ENCODE results near the gene HIVEP3.

Gene HIVEP3

GRCh38 chr1:41611932-41612450, 306.7 kb downstream of the HIVEP3 start:
- no peak for TF ChIP-seq POLR2AphosphoS5 (IDR thresholded peaks at IDR 0.05; ENCODE audit: low read depth, low read length)
- TF ChIP-seq, protein P1, sequence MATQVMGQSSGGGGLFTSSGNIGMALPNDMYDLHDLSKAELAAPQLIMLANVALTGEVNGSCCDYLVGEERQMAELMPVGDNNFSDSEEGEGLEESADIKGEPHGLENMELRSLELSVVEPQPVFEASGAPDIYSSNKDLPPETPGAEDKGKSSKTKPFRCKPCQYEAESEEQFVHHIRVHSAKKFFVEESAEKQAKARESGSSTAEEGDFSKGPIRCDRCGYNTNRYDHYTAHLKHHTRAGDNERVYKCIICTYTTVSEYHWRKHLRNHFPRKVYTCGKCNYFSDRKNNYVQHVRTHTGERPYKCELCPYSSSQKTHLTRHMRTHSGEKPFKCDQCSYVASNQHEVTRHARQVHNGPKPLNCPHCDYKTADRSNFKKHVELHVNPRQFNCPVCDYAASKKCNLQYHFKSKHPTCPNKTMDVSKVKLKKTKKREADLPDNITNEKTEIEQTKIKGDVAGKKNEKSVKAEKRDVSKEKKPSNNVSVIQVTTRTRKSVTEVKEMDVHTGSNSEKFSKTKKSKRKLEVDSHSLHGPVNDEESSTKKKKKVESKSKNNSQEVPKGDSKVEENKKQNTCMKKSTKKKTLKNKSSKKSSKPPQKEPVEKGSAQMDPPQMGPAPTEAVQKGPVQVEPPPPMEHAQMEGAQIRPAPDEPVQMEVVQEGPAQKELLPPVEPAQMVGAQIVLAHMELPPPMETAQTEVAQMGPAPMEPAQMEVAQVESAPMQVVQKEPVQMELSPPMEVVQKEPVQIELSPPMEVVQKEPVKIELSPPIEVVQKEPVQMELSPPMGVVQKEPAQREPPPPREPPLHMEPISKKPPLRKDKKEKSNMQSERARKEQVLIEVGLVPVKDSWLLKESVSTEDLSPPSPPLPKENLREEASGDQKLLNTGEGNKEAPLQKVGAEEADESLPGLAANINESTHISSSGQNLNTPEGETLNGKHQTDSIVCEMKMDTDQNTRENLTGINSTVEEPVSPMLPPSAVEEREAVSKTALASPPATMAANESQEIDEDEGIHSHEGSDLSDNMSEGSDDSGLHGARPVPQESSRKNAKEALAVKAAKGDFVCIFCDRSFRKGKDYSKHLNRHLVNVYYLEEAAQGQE (IDR thresholded peaks at IDR 0.05; ENCODE audit: insufficient read depth in 1 of 2, low read depth in 2 of 2, low read length in 2 of 2) = no peak
- no peak for TF ChIP-seq TAF1 (IDR thresholded peaks at IDR 0.05; ENCODE audit: borderline replicate concordance, insufficient read depth, low read length)
- no peak for TF ChIP-seq SIN3A (IDR thresholded peaks at IDR 0.05; ENCODE audit: borderline replicate concordance, insufficient read depth, low read length)
- no peak for TF ChIP-seq FOXP2 (optimal IDR thresholded peaks at IDR 0.05; ENCODE audit: borderline replicate concordance, extremely low read depth, extremely low read length, insufficient read depth)

- TF ChIP-seq, protein P1 (IDR thresholded peaks at IDR 0.05; ENCODE audit: insufficient read depth in 1 of 2, low read depth in 2 of 2, low read length in 2 of 2) = no peak
- TF ChIP-seq FOXP2 (optimal IDR thresholded peaks at IDR 0.05; ENCODE audit: borderline replicate concordance, extremely low read depth, extremely low read length, insufficient read depth) (no peak), POLR2AphosphoS5 (IDR thresholded peaks at IDR 0.05; ENCODE audit: low read depth, low read length) (no peak), TAF1 (IDR thresholded peaks at IDR 0.05; ENCODE audit: borderline replicate concordance, insufficient read depth, low read length) (no peak)
These were observed 307.4 kb downstream of the HIVEP3 start for GRCh38 chr1:41611068-41611931.

DNA sequence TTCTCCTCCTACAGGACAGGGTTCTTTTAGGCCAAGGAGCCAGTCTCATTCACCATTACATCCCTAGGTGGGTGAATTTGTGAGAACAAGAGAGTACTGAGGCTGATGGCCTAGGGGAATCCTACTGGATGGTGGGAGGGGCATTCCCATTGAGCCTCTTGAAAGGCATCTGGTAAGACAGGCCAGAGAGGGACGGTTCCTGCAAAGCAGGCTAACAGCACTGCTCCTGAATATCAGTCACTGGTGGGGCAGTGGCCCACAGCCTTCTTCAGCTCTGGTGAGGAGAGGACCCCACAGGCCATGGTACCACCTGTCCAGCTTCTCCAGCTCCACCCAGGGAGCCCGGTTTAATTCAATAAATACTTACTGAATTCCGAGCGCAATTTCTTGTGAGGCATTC, 308.4 kb downstream of the HIVEP3 start:
- no peak for TF ChIP-seq TAF1 (IDR thresholded peaks at IDR 0.05; ENCODE audit: borderline replicate concordance, insufficient read depth, low read length)
- no peak for TF ChIP-seq FOXP2 (optimal IDR thresholded peaks at IDR 0.05; ENCODE audit: borderline replicate concordance, extremely low read depth, extremely low read length, insufficient read depth)
- TF ChIP-seq, protein P1 (IDR thresholded peaks at IDR 0.05; ENCODE audit: insufficient read depth in 1 of 2, low read depth in 2 of 2, low read length in 2 of 2) = no peak
- no peak for TF ChIP-seq POLR2AphosphoS5 (IDR thresholded peaks at IDR 0.05; ENCODE audit: low read depth, low read length)
- TF ChIP-seq SIN3A (IDR thresholded peaks at IDR 0.05; ENCODE audit: borderline replicate concordance, insufficient read depth, low read length) = no peak

DNA sequence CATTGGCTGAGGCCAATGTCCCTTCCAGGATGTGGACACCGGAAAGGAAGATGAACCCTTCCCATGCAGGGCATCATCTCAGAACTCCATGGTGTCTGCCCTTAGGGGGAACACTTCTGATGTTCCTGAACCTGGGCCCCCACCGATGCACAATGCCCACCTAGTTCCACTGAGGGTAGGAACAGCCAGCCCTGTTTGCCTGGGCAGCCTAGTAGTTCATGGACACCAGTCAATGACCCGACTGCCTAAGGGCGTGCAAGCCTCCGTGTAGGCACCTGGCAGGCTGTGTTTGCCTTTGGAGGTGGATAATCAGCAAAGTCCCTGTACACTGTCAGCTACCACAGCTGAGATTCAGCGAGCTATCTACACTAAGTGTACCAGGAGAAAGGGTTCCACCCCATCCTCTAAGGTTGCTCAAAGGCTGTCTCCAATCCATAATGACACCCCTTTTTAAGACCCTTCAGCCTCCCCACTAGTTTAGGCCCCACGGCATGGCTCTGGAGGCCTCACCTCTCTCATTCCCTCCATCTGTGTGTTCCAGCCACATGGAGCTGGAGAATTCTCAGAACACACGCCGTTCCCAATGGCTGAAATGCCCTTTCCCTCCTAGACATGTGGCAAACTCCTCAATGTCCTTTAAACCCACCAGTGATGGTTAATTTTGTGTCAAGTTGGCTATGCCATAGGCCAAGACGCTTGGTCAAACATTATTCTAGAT, 309.4 kb downstream of the HIVEP3 start:
- TF ChIP-seq FOXP2 (optimal IDR thresholded peaks at IDR 0.05; ENCODE audit: borderline replicate concordance, extremely low read depth, extremely low read length, insufficient read depth) (no peak), POLR2AphosphoS5 (IDR thresholded peaks at IDR 0.05; ENCODE audit: low read depth, low read length) (no peak), SIN3A (IDR thresholded peaks at IDR 0.05; ENCODE audit: borderline replicate concordance, insufficient read depth, low read length) (no peak), TAF1 (IDR thresholded peaks at IDR 0.05; ENCODE audit: borderline replicate concordance, insufficient read depth, low read length) (no peak)
- TF ChIP-seq, protein P1 (IDR thresholded peaks at IDR 0.05; ENCODE audit: insufficient read depth in 1 of 2, low read depth in 2 of 2, low read length in 2 of 2) = no peak
